Tibial artery (tissue), 4 donors: ENCODE results near the gene SDHB.

Experiments used
- DNase-seq, 2 donors: peaks; one replicate each; pipeline ENCODE4 v3.0.0-alpha.2; 2019
- H3K27ac ChIP-seq, 2 donors: fragments of 200-600 bp; sonication (generic) in 1 of 2; 1 replicate in 1 of 2; 2 replicates in 1 of 2; pipeline ENCODE4 v1.5.1; 2018 to 2019; ENCODE audit warnings: mild to moderate bottlenecking in 1 of 2
- H3K27me3 ChIP-seq, 2 donors: fragments of 200-600 bp; sonication (generic) in 1 of 2; one replicate each; pipeline versions ENCODE4 v1.5.1 to v1.6.0; 2016 to 2019
- H3K36me3 ChIP-seq, 3 donors: fragments of 200-600 bp; sonication (generic) in 2 of 3; one replicate each; pipeline ENCODE4 v1.5.1; 2016 to 2019; ENCODE audit warnings: mild to moderate bottlenecking in 2 of 3
- H3K4me1 ChIP-seq, 4 donors: fragments of 200-600 bp; sonication (generic) in 2 of 4; 1 replicate in 3 of 4; 2 replicates in 1 of 4; pipeline ENCODE4 v1.5.1; 2016 to 2019
- H3K4me3 ChIP-seq, 2 donors: fragments of 200-600 bp; sonication (generic) in 1 of 2; 1 replicate in 1 of 2; 2 replicates in 1 of 2; pipeline ENCODE4 v1.5.1; 2018 to 2019; ENCODE audit warnings: mild to moderate bottlenecking in 2 of 2
- H3K9me3 ChIP-seq, 3 donors: fragments of 200-600 bp; sonication (generic) in 1 of 3; one replicate each; pipeline ENCODE4 v1.5.1; 2016 to 2019
- intact Hi-C: fragments of 100-400 bp; cut with DNase I; formaldehyde crosslinking; loops from one replicate; pipeline ENCODE4 v1.15.0; 2023; ENCODE audit warnings: low total_unique reads
- TF ChIP-seq, protein P1 (sequence below), 2 experiments: fragments of 200-600 bp in 1 of 2; fragments of 450-650 bp in 1 of 2; IDR thresholded peaks; one replicate each; pipeline ENCODE4 v1.5.1; 2017 to 2019; ENCODE audit warnings: antibody characterized with exemption in 2 of 2, mild to moderate bottlenecking in 1 of 2, moderate library complexity in 1 of 2

The SDHB gene

DNA sequence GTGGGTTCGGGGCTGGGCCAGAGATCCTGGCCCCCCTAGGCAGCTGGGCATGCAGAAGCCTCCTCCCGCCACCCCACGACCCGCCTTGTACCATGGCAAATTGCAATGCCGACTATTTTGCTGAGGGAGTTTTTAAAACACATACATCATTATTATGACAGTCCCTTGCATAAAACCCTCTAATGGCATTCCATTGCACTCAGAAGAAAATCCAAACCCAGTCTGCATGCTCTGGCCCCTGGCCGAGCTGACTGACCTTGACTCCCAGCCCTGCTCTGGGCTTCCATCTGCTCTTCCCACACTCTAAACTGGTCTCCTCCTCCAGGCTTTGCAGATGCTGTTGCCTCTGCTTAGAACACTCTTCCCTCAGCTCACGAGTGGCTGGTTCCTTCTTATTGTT lies 37.4 kb upstream of the SDHB start:
- intact Hi-C loops = no loop called here
- H3K27ac ChIP-seq = no peak overlapping the region

DNA sequence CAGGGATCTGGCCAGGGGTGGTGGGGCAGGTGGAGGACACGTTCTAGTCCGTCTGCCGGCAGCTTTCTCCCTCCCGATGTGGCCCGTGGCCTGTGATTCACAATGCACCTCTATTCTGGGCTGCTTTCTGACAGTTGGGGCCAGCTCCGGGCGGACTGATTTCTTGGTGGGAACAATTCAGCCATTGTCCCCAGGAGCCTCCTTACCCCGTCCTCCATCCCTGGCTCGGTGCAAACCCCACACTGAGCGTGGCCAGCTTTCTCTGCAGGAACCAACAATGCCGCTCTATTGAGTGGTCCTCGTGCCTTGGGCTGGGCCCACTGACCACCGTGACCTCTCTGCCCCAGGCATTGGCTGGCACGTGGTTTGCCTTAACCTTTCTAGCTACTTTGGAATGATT lies 35.7 kb upstream of the SDHB start:
- Histone ChIP-seq H3K9me3 (no peaks in the 10 kb centered on the region), H3K36me3 (no peaks in the 10 kb centered on the region), H3K27ac (no peak overlapping the region), H3K4me1 (peaks cover 0 to 6% (median 2%) of the 10 kb centered on the region in 4 donors), H3K4me3 (no peak overlapping the region), H3K27me3 (no peaks in the 10 kb centered on the region)
- intact Hi-C loops = no loop called here
- TF ChIP-seq, protein P1, sequence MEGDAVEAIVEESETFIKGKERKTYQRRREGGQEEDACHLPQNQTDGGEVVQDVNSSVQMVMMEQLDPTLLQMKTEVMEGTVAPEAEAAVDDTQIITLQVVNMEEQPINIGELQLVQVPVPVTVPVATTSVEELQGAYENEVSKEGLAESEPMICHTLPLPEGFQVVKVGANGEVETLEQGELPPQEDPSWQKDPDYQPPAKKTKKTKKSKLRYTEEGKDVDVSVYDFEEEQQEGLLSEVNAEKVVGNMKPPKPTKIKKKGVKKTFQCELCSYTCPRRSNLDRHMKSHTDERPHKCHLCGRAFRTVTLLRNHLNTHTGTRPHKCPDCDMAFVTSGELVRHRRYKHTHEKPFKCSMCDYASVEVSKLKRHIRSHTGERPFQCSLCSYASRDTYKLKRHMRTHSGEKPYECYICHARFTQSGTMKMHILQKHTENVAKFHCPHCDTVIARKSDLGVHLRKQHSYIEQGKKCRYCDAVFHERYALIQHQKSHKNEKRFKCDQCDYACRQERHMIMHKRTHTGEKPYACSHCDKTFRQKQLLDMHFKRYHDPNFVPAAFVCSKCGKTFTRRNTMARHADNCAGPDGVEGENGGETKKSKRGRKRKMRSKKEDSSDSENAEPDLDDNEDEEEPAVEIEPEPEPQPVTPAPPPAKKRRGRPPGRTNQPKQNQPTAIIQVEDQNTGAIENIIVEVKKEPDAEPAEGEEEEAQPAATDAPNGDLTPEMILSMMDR (IDR thresholded peaks at IDR 0.05) = no peak
- DNase-seq = no peak

More for the DNA sequence above, 37.4 kb upstream of the SDHB start:
- Histone ChIP-seq H3K4me1 (peaks cover 0 to 6% (median 2%) of the 10 kb centered on the region in 4 donors), H3K4me3 (no peak overlapping the region), H3K27me3 (no peaks in the 10 kb centered on the region), H3K36me3 (no peaks in the 10 kb centered on the region), H3K9me3 (no peaks in the 10 kb centered on the region)
- no peak for DNase-seq
- TF ChIP-seq, protein P1 (IDR thresholded peaks at IDR 0.05) = no peak

DNA sequence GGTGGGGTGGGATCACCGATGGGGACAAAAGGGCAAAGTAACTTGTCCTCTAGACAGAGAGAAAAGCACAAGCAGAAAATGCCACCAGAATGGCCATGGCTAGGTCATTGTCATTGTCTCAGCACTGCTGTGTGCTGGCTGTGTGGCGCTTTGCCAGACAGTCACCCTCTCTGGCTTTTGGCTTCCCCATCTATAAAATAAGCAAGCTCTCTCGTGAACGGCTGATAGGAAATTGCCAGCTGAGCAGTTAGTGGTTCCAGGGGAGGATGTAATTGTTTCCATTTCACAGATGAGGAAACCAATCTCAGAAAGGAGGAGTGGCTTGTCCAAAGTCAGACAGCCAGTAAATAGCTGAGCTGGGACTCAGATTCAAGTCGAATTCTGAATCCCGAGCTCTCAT lies 32.9 kb upstream of the SDHB start:
- no peak for DNase-seq
- intact Hi-C loops = no loop called here
- no peak overlapping the region for H3K27ac ChIP-seq

DNA sequence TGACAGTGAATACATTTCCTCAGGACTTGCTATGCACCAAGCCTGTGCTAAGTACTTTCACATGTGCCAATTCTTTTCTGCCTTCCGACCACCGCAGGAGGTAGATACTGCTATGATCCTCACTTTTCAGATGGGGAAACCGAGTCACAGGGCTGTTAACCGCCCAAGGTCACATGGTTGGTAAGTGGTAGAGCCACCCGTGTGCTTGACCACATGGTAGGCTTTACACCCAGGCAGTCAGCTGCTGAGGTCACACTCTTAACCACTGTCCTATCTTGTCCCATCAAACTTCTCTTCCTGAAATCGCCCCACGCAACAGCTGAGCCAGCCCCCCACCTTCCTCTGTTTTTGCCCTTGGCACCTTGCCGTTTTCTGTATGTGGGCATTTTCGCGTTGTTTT lies 31.0 kb upstream of the SDHB start:
- intact Hi-C loops = no loop called here
- H3K4me3 ChIP-seq = no peak overlapping the region
- no peak overlapping the region for H3K27ac ChIP-seq
- TF ChIP-seq, protein P1 (IDR thresholded peaks at IDR 0.05) = no peak
- DNase-seq = no peak
- H3K9me3 ChIP-seq = no peaks in the 10 kb centered on the region
- H3K36me3 ChIP-seq = no peaks in the 10 kb centered on the region
- peaks cover 0 to 6% of the 10 kb centered on the region in 2 donors for H3K27me3 ChIP-seq
- no peaks in the 10 kb centered on the region for H3K4me1 ChIP-seq

More for the DNA sequence above, 32.9 kb upstream of the SDHB start:
- peaks cover 0 to 6% of the 10 kb centered on the region in 2 donors for H3K27me3 ChIP-seq
- H3K36me3 ChIP-seq = no peaks in the 10 kb centered on the region
- no peak overlapping the region for H3K4me3 ChIP-seq
- TF ChIP-seq, protein P1 (IDR thresholded peaks at IDR 0.05) = no peak
- peaks cover 0 to 6% (median 2%) of the 10 kb centered on the region in 4 donors for H3K4me1 ChIP-seq
- H3K9me3 ChIP-seq = no peaks in the 10 kb centered on the region

DNA sequence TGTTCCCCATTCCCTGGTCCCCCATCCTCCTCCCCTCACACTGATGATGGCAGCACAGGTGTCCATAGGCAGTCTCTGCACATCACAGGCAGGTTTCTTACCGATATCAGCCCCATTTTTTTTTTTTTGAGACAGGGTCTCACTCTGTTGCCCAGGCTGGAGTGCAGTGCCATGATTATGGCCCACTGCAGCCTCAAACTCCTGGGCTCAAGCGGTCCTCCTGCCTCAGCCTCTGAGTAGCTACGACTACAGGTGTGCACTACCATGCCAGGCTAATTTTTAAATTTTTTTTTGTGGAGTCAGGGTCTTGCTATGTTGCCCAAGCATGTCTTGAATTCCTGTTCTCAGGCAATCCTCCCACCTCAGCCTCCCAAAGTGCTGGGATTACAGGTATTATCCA lies 28.9 kb upstream of the SDHB start:
- H3K4me1 ChIP-seq = no peaks in the 10 kb centered on the region
- DNase-seq = no peak
- no peak overlapping the region for H3K27ac ChIP-seq
- no peaks in the 10 kb centered on the region for H3K36me3 ChIP-seq
- no peak overlapping the region for H3K4me3 ChIP-seq
- intact Hi-C loops = no loop called here
- H3K9me3 ChIP-seq = no peaks in the 10 kb centered on the region
- TF ChIP-seq, protein P1 (IDR thresholded peaks at IDR 0.05) = no peak
- peaks cover 0 to 6% of the 10 kb centered on the region in 2 donors for H3K27me3 ChIP-seq

DNA sequence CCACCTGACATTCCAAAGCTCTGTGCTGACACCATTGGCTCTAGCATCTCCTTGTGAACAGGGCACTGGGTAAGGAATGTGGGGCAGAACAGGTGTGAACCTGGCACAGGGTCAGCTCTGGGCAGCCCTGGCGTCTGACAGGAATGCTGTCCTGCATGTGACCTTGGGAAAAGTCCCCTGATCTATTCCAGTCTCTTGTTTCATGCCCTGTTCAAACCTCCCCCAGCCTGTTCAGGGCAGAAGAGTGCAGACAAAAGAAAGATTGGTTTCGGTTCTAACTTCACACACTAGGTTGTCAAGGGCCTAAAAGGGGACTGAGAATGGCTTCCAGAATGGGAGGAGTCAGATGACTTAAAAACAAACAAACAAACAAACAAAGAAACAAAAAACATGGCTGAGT lies 27.6 kb upstream of the SDHB start:
- intact Hi-C loops = no loop called here
- TF ChIP-seq, protein P1 (IDR thresholded peaks at IDR 0.05) = no peak
- Histone ChIP-seq H3K4me3 (no peak overlapping the region), H3K27me3 (peaks cover 0 to 6% of the 10 kb centered on the region in 2 donors), H3K27ac (no peak overlapping the region), H3K4me1 (no peaks in the 10 kb centered on the region), H3K9me3 (no peaks in the 10 kb centered on the region), H3K36me3 (no peaks in the 10 kb centered on the region)
- no peak for DNase-seq
